Progenitor cell of endocrine pancreas (in vitro differentiated cells): Measurements from ENCODE around the gene DENND1C. TPM values are rescaled to one million over a fixed set of nuclear protein-coding genes. Genes with fewer than 3 reads are reported as not detected.

ENCODE experiments used
- DNase-seq: peaks from one replicate; pipeline ENCODE4 v3.0.0; 2021; ENCODE audit warnings: low spot score; ENCODE audit not compliant: unreplicated experiment
- H3K27ac Mint-ChIP-seq: 2 replicates; pipeline ENCODE4 v1.8.0; 2021; ENCODE audit warnings: mild to moderate bottlenecking, moderate library complexity, mixed read lengths
- H3K27me3 Mint-ChIP-seq: 2 replicates; pipeline ENCODE4 v1.8.0; 2021; ENCODE audit warnings: mixed read lengths
- H3K36me3 Mint-ChIP-seq: 2 replicates; pipeline ENCODE4 v1.8.0; 2022; ENCODE audit warnings: mixed read lengths; ENCODE audit not compliant: insufficient read depth
- H3K4me1 Mint-ChIP-seq: 2 replicates; pipeline ENCODE4 v1.8.0; 2021; ENCODE audit warnings: low read depth, mixed read lengths
- H3K4me3 Mint-ChIP-seq: 2 replicates; pipeline ENCODE4 v1.8.0; 2021; ENCODE audit warnings: low read depth, mild to moderate bottlenecking, moderate library complexity, mixed read lengths
- H3K9me3 Mint-ChIP-seq: 2 replicates; pipeline ENCODE4 v1.8.0; 2021; ENCODE audit warnings: low read depth, mixed read lengths
- CTCF ChIP-seq: fragments of 200-600 bp; sonication (generic); IDR thresholded peaks from one replicate; pipeline ENCODE4 v1.5.0; 2021; ENCODE audit warnings: antibody characterized with exemption, mild to moderate bottlenecking; ENCODE audit not compliant: unreplicated experiment
- long read RNA-seq: library from polyadenylated mRNA; unstranded; transcript quantifications from one replicate; pipeline ENCODE4 v2.0.0, GENCODE V29; 2020
- total RNA-seq: library from RNA; stranded (reverse); gene quantifications from 2 replicates; pipeline ENCODE4 v1.2.1, GENCODE V29; 2021

Gene DENND1C
- total RNA-seq = 0.47 and 0.67 TPM in 2 replicates
- long read RNA-seq, partial matches to known transcripts = 0 of 1 reads
- long read RNA-seq, other reads (novel, unspliced or antisense) = 1 of 1 reads

GRCh38 chr19:6481541-6482342 lies at the start of gene DENND1C:
DENND1C (minus strand) TSS chr19:6481787; CDS start chr19:6481695, 92 bp downstream.
- Mint-ChIP-seq H3K9me3 (no peaks in the 10 kb centered on the region), H3K27ac (peak within 1 kb of the TSS; percentile 65), H3K4me3 (no peak within 1 kb of the TSS), H3K36me3 (no peaks in the 10 kb centered on the region), H3K27me3 (peaks cover 8% of the 10 kb centered on the region), H3K4me1 (no peaks in the 10 kb centered on the region)
- DNase-seq = no peak
- peak; percentile 67 for TF ChIP-seq CTCF

- DNase-seq = peak; percentile 77
- peaks cover 63% of the 10 kb centered on the region for H3K27me3 Mint-ChIP-seq
- TF ChIP-seq CTCF = no peak
- no peaks in the 10 kb centered on the region for H3K36me3 Mint-ChIP-seq
- H3K4me3 Mint-ChIP-seq = peak within 1 kb of the TSS; percentile 73
- peaks cover 10% of the 10 kb centered on the region for H3K4me1 Mint-ChIP-seq
- no peaks in the 10 kb centered on the region for H3K9me3 Mint-ChIP-seq
- peak within 1 kb of the TSS; percentile 76 for H3K27ac Mint-ChIP-seq
These were observed 49.0 kb upstream of the DENND1C start, which contains the start of gene TNFSF9 for GRCh38 chr19:6530386-6531162. TNFSF9 (plus strand) TSS chr19:6531026; CDS start chr19:6531037, 11 bp downstream.

GRCh38 chr19:6529937-6530385 lies 48.4 kb upstream of the DENND1C start:
- peaks cover 10% of the 10 kb centered on the region for H3K4me1 Mint-ChIP-seq
- no peak for TF ChIP-seq CTCF
- no peak overlapping the region for H3K27ac Mint-ChIP-seq
- H3K36me3 Mint-ChIP-seq = no peaks in the 10 kb centered on the region
- peak overlapping the region; percentile 73 for H3K4me3 Mint-ChIP-seq
- H3K27me3 Mint-ChIP-seq = peaks cover 58% of the 10 kb centered on the region
- DNase-seq = no peak
- H3K9me3 Mint-ChIP-seq = no peaks in the 10 kb centered on the region

GRCh38 chr19:6529351-6529750 lies 47.8 kb upstream of the DENND1C start:
- H3K36me3 Mint-ChIP-seq = no peaks in the 10 kb centered on the region
- H3K27ac Mint-ChIP-seq = no peak overlapping the region
- peaks cover 52% of the 10 kb centered on the region for H3K27me3 Mint-ChIP-seq
- no peaks in the 10 kb centered on the region for H3K9me3 Mint-ChIP-seq
- TF ChIP-seq CTCF = no peak
- H3K4me3 Mint-ChIP-seq = no peak overlapping the region
- peaks cover 9% of the 10 kb centered on the region for H3K4me1 Mint-ChIP-seq
- DNase-seq = no peak

GRCh38 chr19:6528544-6529121 lies 47.0 kb upstream of the DENND1C start:
- peaks cover 45% of the 10 kb centered on the region for H3K27me3 Mint-ChIP-seq
- no peak overlapping the region for H3K4me3 Mint-ChIP-seq
- no peak for DNase-seq
- peaks cover 6% of the 10 kb centered on the region for H3K4me1 Mint-ChIP-seq
- no peak for TF ChIP-seq CTCF
- no peaks in the 10 kb centered on the region for H3K9me3 Mint-ChIP-seq
- no peaks in the 10 kb centered on the region for H3K36me3 Mint-ChIP-seq
- H3K27ac Mint-ChIP-seq = no peak overlapping the region
